CD8-positive, alpha-beta memory T cell (primary cell): Measurements from ENCODE around the gene NBEAL1. TPM values are rescaled to one million over a fixed set of nuclear protein-coding genes. Genes with fewer than 3 reads are reported as not detected.
"Not testable (repeated sequence)": the region's sequence is repeated elsewhere in the genome, so short reads cannot be mapped to it uniquely, and the experiment has no call there.

Source experiments
- CTCF ChIA-PET: fragments of 350-600 bp; sonication (Branson Sonifier 250); formaldehyde crosslinking; loops from one replicate; lab custom pipeline; 2021; ENCODE audit warnings: antibody characterized with exemption; lab: Charles Lee
- POLR2A ChIA-PET: fragments of 350-600 bp; sonication (Branson Sonifier 250); formaldehyde crosslinking; loops from one replicate; lab custom pipeline; 2021; ENCODE audit warnings: antibody characterized with exemption; lab: Charles Lee
- DNase-seq, 5 donors: peaks; one replicate each; pipeline versions ENCODE4 v3.0.0 to v3.0.0-alpha.2; 2020 to 2022; ENCODE audit warnings: mixed read lengths in 1 of 5
- H3K27ac ChIP-seq: one replicate; pipeline ENCODE4 v1.7.0; 2013; ENCODE audit warnings: low read depth, mild to moderate bottlenecking, low read length, moderate library complexity
- H3K27me3 ChIP-seq: 2 replicates; pipeline ENCODE4 v1.7.0; 2013; ENCODE audit warnings: low read length, mild to moderate bottlenecking; ENCODE audit not compliant: insufficient read depth, poor library complexity, severe bottlenecking
- H3K36me3 ChIP-seq: 2 replicates; pipeline ENCODE4 v1.7.0; 2013; ENCODE audit warnings: mild to moderate bottlenecking, low read length, moderate library complexity; ENCODE audit not compliant: insufficient read depth
- H3K4me1 ChIP-seq: 2 replicates; pipeline ENCODE4 v1.7.0; 2013; ENCODE audit warnings: mild to moderate bottlenecking, low read length, moderate library complexity; ENCODE audit not compliant: insufficient read depth
- H3K4me3 ChIP-seq: 2 replicates; pipeline ENCODE4 v1.7.0; 2013; ENCODE audit warnings: mild to moderate bottlenecking, low read length
- H3K9me3 ChIP-seq: 2 replicates; pipeline ENCODE4 v1.7.0; 2013; ENCODE audit warnings: mild to moderate bottlenecking, low read length
- H3K27ac Mint-ChIP-seq, 8 donors: one replicate each; pipeline ENCODE4 v1.8.0; 2020 to 2021; ENCODE audit warnings: mixed read lengths in 8 of 8, mild to moderate bottlenecking in 6 of 8, inconsistent platforms in 3 of 8, moderate library complexity in 3 of 8
- H3K27me3 Mint-ChIP-seq, 2 donors: one replicate each; pipeline ENCODE4 v1.8.0; 2020 to 2021; ENCODE audit warnings: mixed read lengths in 2 of 2, mild to moderate bottlenecking in 1 of 2, moderate library complexity in 1 of 2
- H3K36me3 Mint-ChIP-seq, 3 donors: one replicate each; pipeline ENCODE4 v1.8.0; 2020 to 2021; ENCODE audit warnings: mixed read lengths in 3 of 3, inconsistent platforms in 1 of 3, mild to moderate bottlenecking in 1 of 3
- H3K4me1 Mint-ChIP-seq, 3 donors: one replicate each; pipeline ENCODE4 v1.8.0; 2020 to 2021; ENCODE audit warnings: mixed read lengths in 3 of 3, inconsistent platforms in 1 of 3, mild to moderate bottlenecking in 1 of 3
- H3K4me3 Mint-ChIP-seq, 7 donors: one replicate each; pipeline ENCODE4 v1.8.0; 2020 to 2021; ENCODE audit warnings: mixed read lengths in 7 of 7, mild to moderate bottlenecking in 6 of 7, moderate library complexity in 4 of 7, inconsistent platforms in 2 of 7
- H3K9me3 Mint-ChIP-seq, 5 donors: one replicate each; pipeline ENCODE4 v1.8.0; 2020 to 2022; ENCODE audit warnings: mixed read lengths in 5 of 5, mild to moderate bottlenecking in 3 of 5, moderate library complexity in 2 of 5, inconsistent platforms in 1 of 5
- polyA plus RNA-seq: library from polyadenylated mRNA; unstranded; fragments of 300-500 nt; fragmentation: Illumina TruSeq; gene quantifications from one replicate; pipeline ENCODE4 v1.2.3, GENCODE V29; 2021
- total RNA-seq, 2 experiments: library from RNA; stranded (reverse); gene quantifications; one replicate each; pipeline ENCODE4 v1.2.3, GENCODE V29; 2021

Gene NBEAL1
- total and polyA plus RNA-seq, 3 experiments from 2014 or later = 8.5 to 10.1 (median 8.6) TPM

- ChIA-PET CTCF (no interaction called here), POLR2A (no interaction called here)
- H3K9me3 Mint-ChIP-seq = no peaks in the 10 kb centered on the region
- Histone ChIP-seq H3K4me3 (no peak overlapping the region), H3K9me3 (no peaks in the 10 kb centered on the region), H3K36me3 (no peaks in the 10 kb centered on the region), H3K4me1 (no peaks in the 10 kb centered on the region), H3K27ac (no peak overlapping the region), H3K27me3 (no peaks in the 10 kb centered on the region)
- peaks cover 2 to 5% (median 4%) of the 10 kb centered on the region in 3 donors for H3K4me1 Mint-ChIP-seq
- H3K27ac Mint-ChIP-seq = peak overlapping the region in 4 of 8 donors; percentile 9 to 69 (median 38)
- H3K27me3 Mint-ChIP-seq = no peaks in the 10 kb centered on the region
- no peak for DNase-seq
- no peak overlapping the region for H3K4me3 Mint-ChIP-seq
- peaks cover 0 to 2% (median 0%) of the 10 kb centered on the region in 3 donors for H3K36me3 Mint-ChIP-seq
These were observed 10.9 kb downstream of the NBEAL1 start for GRCh38 chr2:203025592-203025991.

DNA sequence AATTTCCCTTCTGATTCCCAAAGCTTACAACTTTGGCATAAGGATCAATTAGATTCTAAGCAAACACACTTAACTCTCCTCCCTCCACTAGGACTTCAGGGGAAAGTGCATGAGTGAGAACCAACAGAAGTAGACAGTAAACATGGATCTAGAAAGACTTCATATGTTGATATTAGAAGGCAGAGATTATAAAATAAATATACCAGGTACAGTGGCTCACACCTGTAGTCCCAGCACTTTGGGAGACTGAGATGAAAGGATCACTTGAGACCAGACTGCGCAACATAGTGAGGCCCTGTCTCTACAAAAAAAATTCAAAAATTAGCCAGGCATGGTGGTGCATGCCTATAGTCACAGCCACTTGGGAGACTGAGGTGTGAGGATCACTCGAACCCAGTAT, 15.9 kb downstream of the NBEAL1 start:
- DNase-seq = no peak
- Histone ChIP-seq H3K4me1 (no peaks in the 10 kb centered on the region), H3K27me3 (no peaks in the 10 kb centered on the region), H3K9me3 (no peaks in the 10 kb centered on the region), H3K4me3 (no peak overlapping the region), H3K27ac (no peak overlapping the region), H3K36me3 (no peaks in the 10 kb centered on the region)
- CTCF ChIA-PET = no interaction called here
- H3K27me3 Mint-ChIP-seq = no peaks in the 10 kb centered on the region
- H3K9me3 Mint-ChIP-seq = no peaks in the 10 kb centered on the region
- no peak overlapping the region for H3K4me3 Mint-ChIP-seq
- H3K27ac Mint-ChIP-seq = no peak overlapping the region
- POLR2A ChIA-PET = no interaction called here
- H3K4me1 Mint-ChIP-seq = peaks cover 3 to 9% (median 4%) of the 10 kb centered on the region in 3 donors
- H3K36me3 Mint-ChIP-seq = peaks cover 0 to 5% (median 2%) of the 10 kb centered on the region in 3 donors

DNA sequence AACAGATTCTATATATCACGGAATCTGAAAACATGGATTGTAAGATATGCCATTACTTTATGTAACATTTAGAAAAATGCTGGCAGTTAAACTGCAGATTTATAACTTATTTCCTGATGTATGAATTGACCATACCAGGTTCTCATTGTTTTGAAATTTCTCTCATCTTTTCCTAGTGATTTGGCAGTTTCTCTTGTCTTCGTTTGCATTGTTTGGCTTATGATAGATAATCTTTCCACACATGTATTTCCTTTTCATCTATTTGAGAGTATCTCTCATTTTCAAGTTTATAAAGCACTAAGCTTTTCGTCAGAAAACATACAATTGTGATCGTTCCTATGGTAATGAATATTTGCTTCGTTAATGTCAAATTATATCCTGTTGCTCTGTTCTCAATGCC, 16.3 kb downstream of the NBEAL1 start:
- Mint-ChIP-seq H3K27me3 (no peaks in the 10 kb centered on the region), H3K4me1 (peaks cover 0 to 5% (median 4%) of the 10 kb centered on the region in 3 donors), H3K27ac (no peak overlapping the region), H3K9me3 (no peaks in the 10 kb centered on the region), H3K4me3 (no peak overlapping the region), H3K36me3 (peaks cover 0 to 5% (median 2%) of the 10 kb centered on the region in 3 donors)
- ChIA-PET CTCF (no interaction called here), POLR2A (no interaction called here)
- Histone ChIP-seq H3K36me3 (no peaks in the 10 kb centered on the region), H3K4me1 (no peaks in the 10 kb centered on the region), H3K27me3 (no peaks in the 10 kb centered on the region), H3K4me3 (no peak overlapping the region), H3K27ac (no peak overlapping the region), H3K9me3 (no peaks in the 10 kb centered on the region)
- DNase-seq = no peak

GRCh38 chr2:203033395-203033794, 18.7 kb downstream of the NBEAL1 start:
- no peak overlapping the region for H3K27ac Mint-ChIP-seq

DNA sequence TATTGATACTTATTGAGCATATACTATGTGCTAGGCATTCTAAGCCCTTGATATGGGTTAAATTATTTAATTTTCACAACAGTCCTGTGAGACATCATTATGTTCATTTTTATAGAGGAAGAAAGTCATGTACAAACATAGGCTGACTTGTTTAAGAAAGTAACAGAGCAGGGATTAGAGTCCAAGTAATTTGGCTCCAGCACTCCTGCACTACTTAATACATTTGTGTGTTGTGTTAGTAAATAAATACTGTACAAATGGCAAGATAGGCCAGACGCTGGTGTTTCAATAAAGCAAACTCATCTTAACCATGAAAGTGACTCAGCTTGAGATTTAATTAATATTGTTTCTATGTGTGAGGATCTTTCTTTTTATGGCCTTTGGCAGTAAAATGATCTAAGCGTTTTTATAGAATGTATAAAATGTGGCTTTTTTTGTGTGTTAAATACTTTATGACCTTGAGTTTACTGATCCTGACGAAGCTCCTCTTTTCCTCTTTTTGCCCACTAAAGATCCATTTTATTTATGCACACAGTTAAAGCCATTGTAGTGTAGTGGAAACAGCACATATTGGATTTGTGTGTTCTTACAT, 21.3 kb downstream of the NBEAL1 start:
- no peak overlapping the region for H3K4me3 ChIP-seq
- peaks cover 4 to 9% (median 5%) of the 10 kb centered on the region in 3 donors for H3K36me3 Mint-ChIP-seq
- H3K9me3 ChIP-seq = no peaks in the 10 kb centered on the region
- no peaks in the 10 kb centered on the region for H3K27me3 Mint-ChIP-seq
- no peaks in the 10 kb centered on the region for H3K4me1 ChIP-seq
- peaks cover 0 to 6% (median 5%) of the 10 kb centered on the region in 3 donors for H3K4me1 Mint-ChIP-seq
- no peak for DNase-seq
- H3K4me3 Mint-ChIP-seq = no peak overlapping the region
- no peaks in the 10 kb centered on the region for H3K27me3 ChIP-seq
- no peaks in the 10 kb centered on the region for H3K36me3 ChIP-seq
- ChIA-PET CTCF (no interaction called here), POLR2A (no interaction called here)
- H3K27ac Mint-ChIP-seq = no peak overlapping the region
- H3K9me3 Mint-ChIP-seq = no peaks in the 10 kb centered on the region
- no peak overlapping the region for H3K27ac ChIP-seq

More at GRCh38 chr2:203033395-203033794, 18.7 kb downstream of the NBEAL1 start:
- H3K4me3 Mint-ChIP-seq = no peak overlapping the region
- no peak overlapping the region for H3K4me3 ChIP-seq
- H3K9me3 Mint-ChIP-seq = no peaks in the 10 kb centered on the region
- H3K4me1 ChIP-seq = no peaks in the 10 kb centered on the region
- POLR2A ChIA-PET = no interaction called here
- peaks cover 0 to 5% (median 2%) of the 10 kb centered on the region in 3 donors for H3K36me3 Mint-ChIP-seq
- DNase-seq = no peak
- H3K36me3 ChIP-seq = no peaks in the 10 kb centered on the region
- H3K27ac ChIP-seq = no peak overlapping the region
- H3K27me3 ChIP-seq = no peaks in the 10 kb centered on the region
- H3K27me3 Mint-ChIP-seq = no peaks in the 10 kb centered on the region
- H3K4me1 Mint-ChIP-seq = peaks cover 0 to 5% (median 4%) of the 10 kb centered on the region in 3 donors
- H3K9me3 ChIP-seq = no peaks in the 10 kb centered on the region
- CTCF ChIA-PET = interaction anchor here (1.8 kb wide), 1 partner anchor 8 kb away, joined by 4 read pairs; no protein-coding TSS in a partner anchor

GRCh38 chr2:203037026-203037425, 22.4 kb downstream of the NBEAL1 start:
- no peaks in the 10 kb centered on the region for H3K27me3 Mint-ChIP-seq
- H3K4me3 ChIP-seq = no peak overlapping the region
- no peak overlapping the region for H3K4me3 Mint-ChIP-seq
- DNase-seq = no peak
- H3K27ac Mint-ChIP-seq = no peak overlapping the region
- H3K36me3 ChIP-seq = no peaks in the 10 kb centered on the region
- H3K9me3 Mint-ChIP-seq = no peaks in the 10 kb centered on the region
- H3K36me3 Mint-ChIP-seq = peaks cover 6 to 14% (median 14%) of the 10 kb centered on the region in 3 donors
- ChIA-PET CTCF (no interaction called here), POLR2A (no interaction called here)
- no peaks in the 10 kb centered on the region for H3K9me3 ChIP-seq
- H3K27me3 ChIP-seq = no peaks in the 10 kb centered on the region
- H3K4me1 Mint-ChIP-seq = peaks cover 0 to 5% (median 5%) of the 10 kb centered on the region in 3 donors
- no peaks in the 10 kb centered on the region for H3K4me1 ChIP-seq
- no peak overlapping the region for H3K27ac ChIP-seq

DNA sequence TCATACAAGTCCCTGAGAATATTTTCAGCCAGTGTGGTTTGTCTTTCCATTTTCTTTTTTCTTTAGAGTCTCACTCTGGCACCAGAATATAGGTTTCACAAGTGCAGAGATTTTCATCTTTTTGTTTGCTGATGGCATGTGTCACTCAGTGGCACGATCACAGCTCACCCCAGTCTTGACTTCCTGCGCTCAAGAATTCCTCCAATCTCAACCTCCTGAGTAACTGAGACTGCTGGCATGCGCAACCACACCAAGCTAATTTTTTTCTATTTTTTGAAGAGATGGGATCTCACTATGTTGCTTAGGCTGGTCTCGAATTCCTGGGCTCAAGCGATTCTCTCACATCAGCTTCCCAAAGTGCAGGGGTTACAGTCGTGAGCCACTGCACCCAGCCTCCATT, 23.9 kb downstream of the NBEAL1 start:
- CTCF ChIA-PET = interaction anchor here (1.2 kb wide), 1 partner anchor 46 kb away, joined by 3 read pairs; no protein-coding TSS in a partner anchor
- Histone ChIP-seq H3K4me3 (no peak overlapping the region), H3K4me1 (no peaks in the 10 kb centered on the region), H3K27me3 (no peaks in the 10 kb centered on the region), H3K9me3 (no peaks in the 10 kb centered on the region), H3K36me3 (no peaks in the 10 kb centered on the region), H3K27ac (no peak overlapping the region)
- no peaks in the 10 kb centered on the region for H3K9me3 Mint-ChIP-seq
- peak overlapping the region in 1 of 8 donors; percentile 52 for H3K27ac Mint-ChIP-seq
- DNase-seq = no peak
- no peak overlapping the region for H3K4me3 Mint-ChIP-seq
- H3K36me3 Mint-ChIP-seq = peaks cover 11 to 23% (median 14%) of the 10 kb centered on the region in 3 donors
- peaks cover 0 to 4% (median 4%) of the 10 kb centered on the region in 3 donors for H3K4me1 Mint-ChIP-seq
- POLR2A ChIA-PET = no interaction called here
- H3K27me3 Mint-ChIP-seq = no peaks in the 10 kb centered on the region

GRCh38 chr2:203039211-203039610, 24.5 kb downstream of the NBEAL1 start:
- H3K4me1 Mint-ChIP-seq, DNase-seq, H3K4me1 ChIP-seq, H3K9me3 ChIP-seq, H3K27me3 ChIP-seq, H3K4me3 ChIP-seq, H3K4me3 Mint-ChIP-seq, H3K36me3 ChIP-seq, POLR2A ChIA-PET, H3K27ac Mint-ChIP-seq, H3K27ac ChIP-seq, H3K9me3 Mint-ChIP-seq, H3K27me3 Mint-ChIP-seq: not testable (repeated sequence)
- H3K36me3 Mint-ChIP-seq = peaks cover 11 to 26% (median 15%) of the 10 kb centered on the region in 3 donors
- CTCF ChIA-PET = interaction anchor here (1.2 kb wide), 1 partner anchor 47 kb away, joined by 3 read pairs; no protein-coding TSS in a partner anchor
